ENCODE data around the gene SLC23A2.
A peak's percentile ranks its signal among the peaks of the same experiment; 100 is the strongest.
"Not testable (repeated sequence)": the region's sequence is repeated elsewhere in the genome, so short reads cannot be mapped to it uniquely, and the experiment has no call there.

The SLC23A2 gene

DNA sequence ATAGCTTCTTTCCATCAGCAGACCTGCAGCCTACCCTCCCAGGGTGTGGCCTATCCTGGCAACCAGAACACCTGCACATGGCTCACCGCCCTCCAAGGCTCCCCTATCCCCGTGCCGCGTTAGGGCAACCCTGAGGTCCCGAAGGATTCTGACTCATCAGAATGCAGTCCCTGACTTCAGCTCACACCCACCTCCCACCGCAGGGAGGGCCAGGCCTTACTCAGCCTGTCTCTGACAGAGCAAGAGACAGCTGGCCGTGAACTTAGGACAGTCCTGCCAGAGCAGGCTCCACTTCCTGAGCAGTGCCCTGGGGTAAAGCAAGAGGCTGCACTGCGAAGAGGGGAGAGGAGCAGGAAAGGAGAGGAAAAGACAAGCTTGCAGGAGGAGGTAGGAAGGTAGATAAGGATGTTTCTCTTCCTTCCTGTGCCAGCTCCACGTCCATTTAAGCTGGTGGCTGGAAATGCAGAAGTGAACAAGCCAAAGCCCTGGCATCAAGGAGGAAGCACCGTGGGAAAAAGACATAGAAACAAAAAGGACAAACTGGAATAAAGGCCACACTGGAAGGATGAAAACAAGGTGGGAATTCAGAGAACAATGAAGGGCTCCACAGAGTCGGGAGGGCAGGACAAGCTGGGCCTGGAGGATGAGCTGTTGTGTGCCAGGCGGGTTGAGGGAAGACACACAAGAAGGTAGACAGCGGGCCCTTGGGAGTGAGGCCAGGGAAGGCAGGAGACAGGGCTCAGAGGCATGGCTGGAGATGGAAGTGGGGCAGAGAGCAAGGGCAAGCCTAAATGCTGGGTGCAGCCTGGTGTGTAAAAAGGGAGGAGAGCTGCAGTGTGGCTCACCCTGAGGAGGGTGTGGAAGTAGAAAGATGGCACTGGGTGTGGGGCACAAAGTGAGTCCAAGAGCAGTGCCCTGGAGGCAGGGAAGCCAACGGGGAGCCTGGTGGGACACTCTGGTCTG is 102.7 kb downstream of the SLC23A2 start:
- DNase-seq = no peak

DNA sequence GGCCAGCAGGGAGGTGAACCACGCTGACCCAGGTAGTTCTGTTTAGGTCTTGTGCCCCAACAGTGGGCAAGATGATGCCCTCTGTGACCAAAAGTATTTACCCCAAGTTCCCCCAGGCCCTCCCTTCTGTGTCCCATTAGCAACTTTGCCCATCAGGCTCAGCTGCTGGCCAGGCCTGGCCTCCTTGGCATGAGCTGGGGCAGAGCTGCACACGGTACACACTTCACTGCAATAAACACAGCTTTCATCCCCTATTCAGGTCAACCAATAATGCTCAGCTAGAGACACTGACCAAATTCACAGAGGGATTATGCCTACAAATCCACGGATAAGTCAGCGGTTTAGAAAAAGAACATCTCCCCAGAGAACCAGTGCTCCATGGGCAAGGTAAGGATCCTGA is 103.7 kb downstream of the SLC23A2 start:
- DNase-seq = no peak

DNA sequence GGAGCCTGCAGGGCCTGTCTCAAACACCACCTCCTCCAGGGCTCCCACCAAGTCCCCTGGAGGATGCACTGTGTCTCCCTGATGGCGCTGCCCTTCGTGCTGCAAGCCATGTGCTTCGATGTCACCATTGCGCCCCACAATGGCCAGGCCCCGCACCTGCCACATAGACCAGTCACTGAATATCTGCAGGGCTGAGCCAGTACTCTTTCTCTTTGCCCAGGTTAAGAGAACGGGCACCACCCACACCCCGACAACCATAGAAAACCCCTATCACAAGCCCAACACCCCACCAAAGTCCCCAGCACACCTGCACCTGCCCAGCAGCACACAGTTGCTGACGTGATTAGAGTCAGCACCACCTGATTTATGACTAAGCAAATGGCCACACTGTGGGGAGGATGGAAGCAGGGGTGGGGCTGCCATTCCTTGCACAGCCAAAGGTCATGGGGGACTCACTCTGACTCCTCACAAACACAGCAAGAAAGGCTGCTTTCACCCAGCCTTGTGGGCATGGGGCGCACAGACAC is 104.3 kb downstream of the SLC23A2 start:
- peak; percentile 18 for DNase-seq

DNA sequence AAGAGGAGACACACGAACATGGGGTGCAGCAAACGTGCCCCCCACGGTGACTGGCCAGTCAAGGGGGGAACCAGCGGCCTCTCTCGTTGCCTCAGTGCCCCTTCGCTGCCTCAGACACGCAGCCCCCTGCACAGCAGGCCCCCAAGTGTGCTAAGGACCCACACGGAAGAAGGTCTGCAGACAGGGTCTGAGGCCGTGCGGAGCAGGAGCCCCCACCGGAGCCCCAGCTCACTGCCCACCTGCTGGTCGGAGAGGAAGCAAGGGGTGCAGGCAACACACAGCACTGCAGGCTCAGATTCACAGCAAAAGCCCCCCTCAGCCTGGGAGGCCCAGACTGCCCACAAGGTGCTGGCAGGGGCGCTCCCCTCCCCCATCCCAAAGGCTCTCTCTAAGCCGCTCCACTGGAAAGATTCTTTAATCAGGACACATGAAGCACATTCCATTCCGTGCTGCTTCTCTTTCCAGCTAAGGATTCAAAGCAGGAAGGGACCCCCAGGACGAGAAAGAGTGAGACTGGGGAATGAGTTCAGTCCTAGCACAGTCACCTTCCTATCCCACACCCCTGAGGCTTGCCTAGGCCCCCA is 105.1 kb downstream of the SLC23A2 start:
- DNase-seq = no peak

DNA sequence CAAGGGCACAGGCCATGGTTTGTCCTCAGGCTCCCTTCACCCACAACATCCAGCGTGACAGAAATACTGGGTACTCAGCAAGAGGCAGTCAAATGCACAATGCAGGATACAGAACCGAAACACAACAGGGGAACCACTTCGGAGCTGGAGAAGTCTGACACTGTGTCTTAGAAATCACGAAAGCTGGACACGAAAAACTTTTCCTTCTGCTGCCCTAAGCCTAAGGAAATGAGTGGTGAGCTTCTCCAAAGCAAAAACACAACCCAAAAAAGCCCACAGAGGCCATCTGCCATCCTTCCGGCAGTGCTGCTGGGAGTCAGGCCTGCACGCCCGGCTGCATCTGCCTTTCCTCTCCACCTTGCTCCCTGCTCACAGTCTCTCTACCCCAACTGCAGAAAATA is 106.3 kb downstream of the SLC23A2 start:
- DNase-seq = no peak

DNA sequence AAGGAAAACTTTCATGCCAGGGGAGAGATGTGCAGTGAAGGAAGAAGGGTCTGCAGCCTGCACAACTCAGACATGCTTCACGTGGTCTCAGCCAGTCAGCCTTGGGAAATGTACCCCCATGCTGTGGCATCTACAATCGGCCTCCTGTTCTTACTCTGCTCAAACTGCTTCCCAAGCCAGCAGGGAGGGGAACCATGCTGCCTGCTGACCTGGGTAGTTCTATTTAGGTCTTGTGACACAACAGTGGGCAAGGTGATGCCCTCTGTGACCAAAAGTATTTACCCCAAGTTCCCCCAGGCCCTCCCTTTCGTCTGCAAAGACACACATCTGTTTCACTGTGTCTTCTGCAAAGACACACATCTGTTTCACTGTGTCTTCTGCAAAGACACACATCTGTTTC is 106.9 kb downstream of the SLC23A2 start:
- no peak for DNase-seq

DNA sequence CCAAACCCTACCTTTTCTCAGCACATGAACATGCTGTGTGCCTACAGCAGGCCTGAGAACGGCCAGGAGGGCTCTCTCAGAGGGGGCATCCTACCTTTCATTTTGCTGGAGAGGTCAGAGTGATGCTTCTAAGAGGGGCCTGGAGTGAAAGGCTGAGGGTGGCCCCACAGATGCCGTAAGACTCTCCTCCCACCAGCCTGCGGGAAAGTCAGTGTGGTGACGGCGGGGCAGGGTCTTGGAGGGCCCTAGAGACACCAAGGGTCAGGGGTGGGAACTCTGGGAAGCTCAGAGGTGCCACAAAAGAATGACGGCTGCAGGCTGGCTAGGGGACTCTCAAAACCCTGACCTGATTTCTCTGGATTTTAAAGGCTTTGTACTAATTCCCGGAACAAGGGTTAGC is 107.6 kb downstream of the SLC23A2 start:
- no peak for DNase-seq

DNA sequence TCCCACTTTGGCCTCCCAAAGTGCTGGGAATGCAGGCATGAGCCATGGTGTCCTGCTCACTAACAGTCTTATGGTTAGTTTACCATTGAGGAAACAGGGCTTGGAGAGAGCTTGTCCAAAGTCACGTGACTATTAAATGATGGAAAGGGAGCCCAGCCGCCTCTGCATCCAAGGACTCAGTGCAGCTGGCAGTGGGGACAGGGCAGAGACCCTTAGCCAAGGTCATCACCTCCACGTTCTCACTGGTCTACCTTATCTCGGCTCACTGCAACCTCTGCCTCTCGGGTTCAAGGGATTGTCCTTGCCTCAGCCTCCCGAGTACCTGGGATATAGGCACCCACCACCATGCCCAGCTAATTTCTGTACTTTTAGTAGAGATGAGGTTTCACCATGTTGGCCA is 109.3 kb downstream of the SLC23A2 start:
- no peak for DNase-seq

DNA sequence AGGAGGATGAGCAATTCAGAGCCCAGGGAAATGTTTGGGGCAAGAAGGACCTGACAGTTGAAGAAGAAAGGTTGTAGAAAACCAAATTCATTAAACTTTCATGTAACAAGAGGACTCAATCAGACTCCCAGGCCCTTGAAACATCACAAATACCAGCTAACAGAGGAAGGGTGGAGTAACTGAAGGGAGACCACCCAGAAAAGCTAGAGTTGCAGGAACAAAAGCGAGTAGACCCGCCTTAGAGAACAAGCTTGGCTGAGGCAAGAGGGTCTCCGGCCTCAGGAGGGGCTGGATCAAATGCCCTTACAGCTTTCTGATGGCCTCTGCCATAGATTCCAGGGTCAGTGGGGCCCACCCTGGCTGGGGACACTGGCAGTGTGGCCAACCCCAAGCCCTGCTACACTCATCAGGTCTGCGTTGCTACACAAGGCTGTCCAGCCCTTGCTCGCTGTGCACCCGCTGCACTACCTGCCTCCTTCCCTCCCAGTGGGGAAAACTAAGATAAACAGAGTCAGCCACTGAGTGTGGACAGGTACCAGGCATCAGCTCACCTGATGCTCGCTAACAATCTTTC is 110.0 kb downstream of the SLC23A2 start:
- no peak for DNase-seq

DNA sequence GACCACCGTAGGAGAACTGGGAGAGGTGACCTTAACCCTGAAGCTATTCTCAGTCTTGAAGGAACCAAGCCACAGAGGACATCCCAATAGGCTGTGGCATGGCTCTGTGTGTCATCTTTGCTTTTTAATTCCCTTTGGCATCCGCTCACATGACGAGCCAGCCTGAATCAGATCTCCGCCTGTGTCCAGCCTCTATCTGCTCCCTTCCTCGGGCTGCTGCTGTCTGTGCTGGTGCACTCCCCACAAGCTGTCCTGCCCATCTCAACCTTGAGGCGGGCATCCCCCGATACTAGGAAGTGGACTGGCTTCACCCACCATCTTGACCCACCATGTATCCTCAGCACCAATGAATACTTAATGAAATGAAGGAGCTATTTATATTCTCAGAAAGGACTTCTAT is 111.9 kb downstream of the SLC23A2 start:
- DNase-seq = no peak

DNA sequence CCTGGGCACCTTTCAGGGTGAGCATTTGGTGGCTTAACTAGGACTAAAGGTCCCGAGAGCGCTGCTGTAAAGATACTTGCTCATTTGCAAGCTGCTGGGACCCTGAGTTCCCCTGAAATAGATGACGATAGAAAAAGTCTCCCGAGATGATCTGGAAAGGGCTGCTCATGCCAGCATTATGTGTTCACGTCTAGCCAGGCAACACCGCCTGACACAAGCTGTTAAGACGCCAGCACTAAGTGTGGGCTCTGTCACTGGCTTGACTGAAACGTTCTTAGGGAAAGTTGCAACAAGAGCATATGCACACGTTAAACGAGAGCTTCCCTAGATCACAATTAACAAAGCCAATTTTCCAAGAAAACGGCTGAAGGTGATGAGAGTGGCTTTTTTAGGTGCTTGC is 113.7 kb downstream of the SLC23A2 start:
- no peak for DNase-seq

DNA sequence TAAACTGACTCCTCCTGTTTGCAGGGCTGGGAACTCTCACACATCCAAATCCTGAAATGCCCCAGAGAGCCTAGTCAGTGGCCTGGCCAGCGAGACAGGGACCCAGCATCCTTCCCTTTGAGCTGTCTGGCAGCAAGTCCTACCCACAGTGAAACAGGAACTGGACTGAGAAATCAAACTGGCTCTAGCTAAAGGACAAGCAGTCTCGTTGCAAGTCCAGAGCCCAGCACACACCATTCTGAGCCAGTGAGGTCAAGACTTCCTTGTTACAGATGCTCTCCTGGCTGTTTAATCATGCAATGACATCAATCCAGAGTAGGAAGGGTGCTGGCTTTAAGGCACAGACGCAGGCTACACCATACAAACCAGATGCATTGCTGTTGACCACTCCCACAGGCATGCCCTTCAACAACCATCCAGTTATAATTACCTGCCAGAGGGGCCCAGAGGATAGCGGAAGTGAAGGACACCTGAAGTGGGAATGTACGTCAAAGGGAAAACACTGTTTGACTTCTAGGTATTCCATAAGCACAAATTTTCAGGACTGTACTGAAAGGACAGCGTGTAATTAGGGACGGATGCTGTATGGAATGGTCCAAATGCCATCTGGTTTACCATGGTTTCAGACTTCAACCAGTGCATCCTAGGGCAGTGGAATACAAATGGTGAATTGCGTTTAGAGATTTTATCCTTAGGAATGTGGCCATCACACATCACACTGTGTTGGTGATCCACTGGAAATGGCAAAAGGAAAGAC is 114.4 kb downstream of the SLC23A2 start:
- no peak for DNase-seq

DNA sequence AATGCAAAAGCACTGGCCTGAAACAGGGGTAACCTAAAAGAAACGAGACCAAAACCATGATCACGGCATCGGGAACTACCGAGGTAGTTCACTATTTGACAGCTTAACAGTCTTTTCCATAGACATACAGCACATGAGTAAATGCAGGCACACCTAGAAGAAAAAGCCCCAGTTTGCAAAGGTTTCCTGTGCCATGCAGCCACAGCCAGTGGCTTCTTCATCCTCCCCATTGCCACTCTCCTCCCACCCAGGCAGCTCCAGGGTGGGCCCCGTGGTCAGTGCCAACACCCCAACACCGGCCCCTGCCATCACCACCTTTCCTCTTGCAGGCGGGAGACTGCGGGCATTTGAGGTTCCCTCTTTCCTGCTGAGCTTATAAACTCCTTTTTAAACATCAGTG is 115.4 kb downstream of the SLC23A2 start:
- no peak for DNase-seq

DNA sequence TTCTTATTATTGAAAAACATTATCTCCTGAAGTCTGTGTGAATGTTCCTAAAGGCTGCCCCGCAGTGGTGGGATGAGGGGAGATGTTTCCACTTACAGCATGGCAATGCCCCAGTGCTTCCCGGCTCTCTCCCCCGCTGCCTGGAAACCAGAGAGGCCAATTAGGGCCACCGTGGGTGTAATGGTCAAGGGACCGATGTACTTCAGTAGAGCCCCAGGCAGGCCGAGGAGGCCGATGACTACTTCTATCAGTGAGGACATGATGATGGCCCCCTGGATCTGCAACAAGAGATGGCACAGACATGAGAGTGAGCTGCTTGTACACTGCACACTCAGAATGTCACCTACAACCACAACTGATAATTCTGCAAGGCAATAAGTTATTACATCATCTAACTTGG is 117.8 kb downstream of the SLC23A2 start:
- DNase-seq = no peak

DNA sequence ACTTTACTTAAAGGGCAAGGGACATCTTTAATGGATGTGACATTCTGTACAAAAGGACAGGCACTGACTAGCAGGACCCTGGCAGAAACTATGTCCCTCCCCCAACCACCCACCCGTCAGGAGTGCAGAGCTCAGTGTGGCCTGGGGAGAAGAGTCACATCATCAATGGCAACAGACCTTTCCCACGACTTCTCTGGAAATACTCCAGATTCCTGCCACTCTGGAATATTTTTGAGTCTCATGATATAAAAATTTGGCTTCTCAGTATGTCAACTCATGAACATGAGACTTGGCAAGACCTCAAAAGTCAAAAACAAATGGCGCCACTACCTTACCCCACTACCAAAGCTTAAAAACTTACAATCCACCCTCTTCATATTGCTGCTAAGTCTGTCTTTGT is 118.3 kb downstream of the SLC23A2 start:
- DNase-seq = no peak

DNA sequence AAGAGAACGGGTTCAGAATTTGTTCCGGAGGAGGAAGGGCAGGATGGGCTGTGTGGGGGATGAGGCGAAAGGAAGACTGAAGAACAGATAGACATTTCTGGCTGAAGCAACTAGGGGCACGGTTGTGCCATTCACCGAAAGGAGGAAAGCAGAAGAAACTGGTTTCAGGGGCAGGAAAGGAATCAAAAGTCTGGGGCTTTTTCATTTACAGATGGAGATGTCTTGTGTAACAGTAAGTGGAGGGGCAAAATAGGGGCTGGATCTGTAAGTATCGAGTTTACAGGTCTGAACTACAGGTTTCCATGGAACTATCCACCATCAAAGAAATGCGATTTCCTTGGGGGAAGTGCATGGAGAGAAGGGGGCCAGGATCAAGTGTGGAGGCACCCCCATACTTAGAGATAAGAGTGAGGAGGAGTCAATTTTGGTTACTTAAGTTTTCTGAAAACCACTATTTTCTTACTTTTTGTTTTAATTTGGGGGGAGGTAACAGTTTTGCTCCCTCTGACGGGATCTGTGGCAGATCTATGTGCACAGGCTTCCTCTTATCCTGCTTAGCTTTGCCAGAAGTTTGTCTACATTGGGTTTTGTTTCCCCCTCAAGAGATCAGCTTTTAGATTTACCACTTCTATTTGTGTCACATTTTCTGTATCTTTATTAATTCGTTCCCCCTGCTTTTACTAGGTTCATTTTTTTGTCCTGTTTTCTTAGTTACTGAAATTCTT is 120.1 kb downstream of the SLC23A2 start:
- no peak for DNase-seq

DNA sequence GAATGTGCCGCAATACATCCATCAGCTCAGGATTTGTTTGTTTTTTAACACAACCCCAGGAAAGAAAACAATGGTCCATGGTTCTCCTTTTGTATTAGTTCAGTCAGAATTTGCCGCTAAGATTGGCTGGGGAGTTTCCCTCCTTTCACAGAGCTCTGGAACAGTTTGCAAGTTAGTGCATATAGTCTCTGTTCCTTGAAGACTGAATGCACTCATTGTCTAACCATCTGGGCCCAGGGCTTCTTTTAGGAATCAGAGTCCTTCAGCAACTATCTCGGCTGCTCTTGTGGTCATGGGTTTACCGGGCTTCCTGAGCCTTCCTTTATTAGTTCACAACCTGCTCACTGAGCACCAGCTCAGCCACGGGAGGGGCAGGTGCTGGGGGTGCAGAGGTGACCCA is 121.3 kb downstream of the SLC23A2 start:
- no peak for DNase-seq

DNA sequence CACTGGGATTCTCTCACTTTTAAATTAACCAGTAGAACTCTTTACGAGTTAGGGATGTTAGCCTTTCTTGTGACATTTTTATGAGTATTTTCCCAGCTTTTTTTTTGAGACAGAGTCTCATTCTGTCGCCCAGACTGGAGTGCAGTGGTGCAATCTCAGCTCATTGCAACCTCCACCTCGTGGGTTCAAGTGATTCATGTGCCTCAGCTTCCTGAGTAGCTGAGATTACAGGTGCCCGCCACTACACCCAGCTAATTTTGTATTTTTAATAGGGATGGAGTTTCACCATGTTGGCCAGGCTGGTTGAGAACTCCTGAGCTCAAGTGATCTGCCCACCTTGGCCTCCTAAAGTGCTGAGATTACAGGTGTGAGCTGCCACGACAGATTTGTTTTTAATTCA is 123.2 kb downstream of the SLC23A2 start:
- DNase-seq = not testable (repeated sequence)

DNA sequence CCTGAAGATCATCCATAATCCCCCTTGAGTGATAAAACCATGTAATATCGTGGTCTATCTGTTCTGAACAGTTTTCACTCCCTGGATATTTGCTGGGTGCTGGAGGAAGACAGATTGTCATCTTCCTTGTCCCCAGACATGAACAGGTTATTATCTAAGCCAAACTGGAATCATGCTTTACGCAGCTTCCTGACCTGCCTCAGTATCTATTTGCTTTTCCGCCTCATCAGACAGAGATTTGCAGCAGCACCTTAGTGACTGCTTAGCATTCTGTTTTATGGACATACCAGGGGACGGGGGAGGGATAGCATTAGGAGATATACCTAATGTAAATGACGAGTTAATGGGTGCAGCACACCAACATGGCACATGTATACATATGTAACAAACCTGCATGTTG is 124.6 kb downstream of the SLC23A2 start:
- no peak for DNase-seq

DNA sequence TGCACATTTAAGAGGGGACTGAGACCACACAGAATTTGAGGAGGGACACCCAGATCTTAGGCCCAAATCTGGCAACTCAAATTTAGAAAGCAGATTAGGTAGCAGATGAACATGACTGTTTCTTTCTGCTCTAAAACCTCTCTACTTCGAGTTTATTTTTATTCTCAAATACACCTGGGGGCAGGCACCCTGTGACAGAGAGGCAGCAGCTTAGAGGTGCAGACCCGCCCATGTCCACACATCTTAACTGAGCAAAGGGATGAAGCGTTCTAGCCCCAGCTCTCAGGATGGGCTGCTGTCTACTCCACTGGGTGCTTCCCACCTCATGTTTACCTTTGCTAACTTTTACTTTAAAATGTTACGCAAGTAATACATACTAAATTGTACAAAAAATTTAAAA is 125.0 kb downstream of the SLC23A2 start:
- DNase-seq = no peak

DNA sequence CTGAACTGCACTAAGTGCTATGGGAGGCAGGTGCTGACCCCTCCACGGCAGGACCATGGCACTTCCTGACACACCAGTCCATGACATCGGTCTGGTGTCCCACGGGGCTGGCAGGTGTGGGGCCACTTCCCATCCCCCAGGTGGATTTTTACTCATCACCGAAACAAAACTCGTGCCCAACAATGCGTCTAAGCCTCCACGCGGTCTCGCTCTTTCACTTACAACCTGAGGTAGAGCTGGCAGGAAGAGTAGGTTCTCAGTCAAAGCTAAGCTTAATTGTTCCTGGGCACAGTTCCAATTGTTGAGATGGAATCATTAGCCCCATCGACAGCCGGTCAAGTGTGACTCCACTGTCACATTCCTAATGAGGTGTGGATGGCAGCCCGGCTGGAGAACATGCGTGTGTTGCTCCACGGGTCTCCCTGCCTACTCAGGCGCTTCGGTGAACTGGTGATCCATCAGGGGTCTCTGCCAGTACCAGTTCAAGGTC is 125.7 kb downstream of the SLC23A2 start:
- no peak for DNase-seq

DNA sequence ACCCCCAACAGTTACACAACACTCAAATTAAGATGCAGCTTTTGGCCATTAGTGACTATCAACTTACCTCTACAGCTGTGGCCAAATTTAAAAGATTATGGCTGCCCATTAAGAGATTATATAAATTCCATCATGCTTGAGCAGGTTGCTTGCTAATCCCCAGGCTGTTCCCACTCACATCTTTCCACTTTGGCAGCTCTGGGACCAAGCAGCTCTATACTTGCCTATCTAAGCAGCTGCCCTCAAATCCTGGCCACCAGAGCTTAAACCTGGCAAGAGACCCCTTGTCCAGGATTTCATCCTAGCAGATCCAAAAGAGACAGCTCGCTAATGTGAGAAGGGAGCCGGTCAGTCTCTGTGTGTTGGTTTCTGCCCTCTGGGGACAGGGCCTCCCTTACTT is 127.9 kb downstream of the SLC23A2 start:
- DNase-seq = no peak
